NOMO-1 treated with DMSO at 0.1 percent for 48 hours (cell line): ENCODE measurements around the gene KCNJ18.
"Not testable (repeated sequence)": the region's sequence is repeated elsewhere in the genome, so short reads cannot be mapped to it uniquely, and the experiment has no call there.

Experiments used
- DNase-seq: peaks from one replicate; lab custom pipeline; 2025; ENCODE audit not compliant: unreplicated experiment; lab: John Stamatoyannopoulos, UW

KCNJ18 gene

DNA sequence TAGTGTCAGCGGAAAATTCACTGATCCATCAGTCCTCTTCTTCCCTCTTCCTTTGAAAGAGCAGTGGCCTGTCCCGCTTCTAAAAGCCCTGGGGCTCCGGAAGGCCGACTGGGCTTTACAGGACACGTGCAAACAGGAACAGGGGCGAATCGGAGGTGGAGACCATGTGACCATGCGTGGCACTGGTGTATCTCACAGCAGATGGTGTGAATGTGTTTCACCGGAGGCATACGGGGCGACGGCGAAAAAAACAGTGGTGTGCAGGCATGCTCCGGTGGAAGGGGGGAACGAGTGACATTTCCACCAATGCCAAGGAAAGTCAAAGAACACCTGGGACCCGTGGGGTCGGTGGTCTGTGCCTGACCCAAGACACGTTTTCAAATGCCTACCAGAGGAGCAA, 8.4 kb upstream of the KCNJ18 start:
- DNase-seq = not testable (repeated sequence)

DNA sequence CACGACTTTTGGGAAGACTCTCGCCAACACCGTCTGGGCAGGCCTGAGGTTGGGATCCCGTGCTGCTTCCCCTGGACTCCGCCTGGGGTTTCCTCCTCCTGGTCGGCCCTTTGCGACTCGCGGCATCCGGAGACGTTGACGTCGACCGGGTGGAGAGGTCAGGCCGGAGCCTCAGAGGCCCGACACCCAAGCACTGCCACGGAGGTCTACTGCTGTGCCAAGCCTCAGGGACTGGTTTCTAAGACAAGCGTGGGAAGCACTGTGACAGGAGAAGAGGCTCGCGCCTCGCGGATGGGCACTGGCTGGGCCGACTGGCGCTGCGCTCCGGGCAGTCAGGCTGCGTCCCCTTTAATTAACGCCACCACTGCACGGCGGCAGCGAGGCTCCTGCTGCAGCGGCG, 7.9 kb upstream of the KCNJ18 start:
- DNase-seq = not testable (repeated sequence)

- not testable (repeated sequence) for DNase-seq
Observed at GRCh38 chr17:21685061-21685795, 7.1 kb upstream of the KCNJ18 start.

- DNase-seq = no peak
Observed at GRCh38 chr17:21686165-21687015, 5.9 kb upstream of the KCNJ18 start.

DNA sequence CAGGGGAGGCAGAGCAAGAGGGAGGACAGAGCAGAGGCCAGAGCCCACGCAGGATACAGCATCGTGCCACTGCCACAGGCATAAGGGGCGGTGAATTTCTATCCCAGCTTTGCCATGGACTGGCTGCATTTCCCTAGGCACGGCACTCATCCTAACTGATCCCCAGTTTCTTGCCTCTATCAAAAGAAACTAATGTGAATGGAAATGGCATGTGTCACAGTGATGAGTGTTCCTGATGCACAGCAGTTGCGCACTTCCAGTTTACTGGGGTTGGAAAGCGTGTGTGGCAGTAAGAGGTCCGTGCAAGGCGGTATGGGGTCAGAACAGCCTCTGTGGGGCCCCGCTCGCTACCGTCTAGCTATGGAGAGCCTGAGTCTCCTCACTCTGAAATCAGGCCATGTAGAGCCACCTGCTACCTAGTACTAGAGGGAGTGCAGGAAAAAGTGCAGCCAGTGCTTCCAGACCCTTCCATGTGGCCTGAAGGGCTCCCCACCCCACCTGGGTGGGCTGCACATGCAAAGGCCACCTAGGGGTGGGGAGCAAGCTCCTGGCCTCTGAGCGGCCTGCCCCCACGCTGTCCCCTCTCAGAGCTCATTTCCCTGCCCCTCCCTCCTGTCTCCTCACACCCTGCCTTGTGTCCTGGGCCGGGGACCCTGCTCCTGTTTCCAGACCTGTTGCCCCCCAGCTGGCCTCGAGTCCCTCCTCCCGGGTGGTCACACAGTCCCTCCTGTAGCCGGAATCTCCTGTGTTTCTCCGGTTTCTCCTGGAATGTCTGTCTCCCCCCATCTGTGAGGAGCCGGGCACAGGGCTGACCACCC, 5.0 kb upstream of the KCNJ18 start:
- no peak for DNase-seq

DNA sequence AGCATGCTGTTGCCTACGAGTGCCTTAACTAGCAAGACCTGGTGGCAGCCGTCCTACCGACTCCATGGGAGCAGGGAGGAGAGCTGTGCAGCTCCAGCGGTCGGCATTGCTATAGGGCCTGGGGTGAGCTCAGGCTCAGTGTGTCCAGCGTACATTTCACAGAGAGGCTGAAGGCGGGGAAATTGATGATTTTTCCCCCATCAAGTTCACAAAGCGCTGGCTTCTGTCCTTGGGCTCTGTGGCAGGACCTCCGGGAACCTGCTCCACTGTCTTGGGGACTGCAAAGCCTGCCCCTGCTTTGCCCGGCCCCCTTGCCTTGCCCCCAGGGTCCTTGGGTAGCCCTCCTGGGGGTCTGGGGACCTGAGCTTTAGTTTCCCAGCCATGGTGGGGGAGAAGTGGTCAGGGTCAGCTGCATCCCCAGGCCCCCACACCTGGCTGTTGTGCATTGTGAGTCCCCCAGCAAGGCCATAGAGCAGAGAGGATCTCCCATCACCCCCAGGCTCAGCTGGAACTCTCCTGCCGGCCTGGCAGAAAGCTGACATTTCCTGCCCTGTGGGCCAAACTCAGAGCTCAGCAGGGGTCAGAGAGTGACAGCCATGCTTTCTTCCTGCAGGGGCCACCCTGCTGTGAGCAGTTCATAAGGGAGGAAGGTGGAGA, 3.9 kb upstream of the KCNJ18 start:
- no peak for DNase-seq

DNA sequence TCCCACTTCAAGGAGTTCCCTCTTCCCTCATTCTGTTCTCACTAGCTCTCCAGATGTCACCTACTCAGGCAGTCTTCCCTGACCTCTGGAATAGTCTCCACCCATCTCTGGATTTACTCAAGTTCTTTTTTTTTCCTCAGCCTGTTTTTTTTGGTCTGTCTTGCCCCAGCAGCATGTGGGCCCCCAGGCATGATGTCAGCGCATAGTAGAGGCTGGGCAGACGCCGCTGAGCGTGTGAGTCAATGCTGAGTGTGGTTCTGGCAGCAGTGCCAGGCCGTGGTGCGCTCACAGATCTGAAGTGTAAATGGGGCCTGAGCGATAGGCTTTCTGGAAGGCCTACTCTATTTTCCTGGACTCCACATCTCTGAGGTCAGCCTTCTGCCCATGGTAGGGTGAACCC, 2.7 kb upstream of the KCNJ18 start:
- DNase-seq = no peak

GRCh38 chr17:21690811-21691210, 1.5 kb upstream of the KCNJ18 start:
- DNase-seq = not testable (repeated sequence)

GRCh38 chr17:21691481-21691880, 842 bp upstream of the KCNJ18 start:
- not testable (repeated sequence) for DNase-seq

GRCh38 chr17:21692704-21693065, 362 bp downstream of the KCNJ18 start:
- DNase-seq = not testable (repeated sequence)

- DNase-seq = not testable (repeated sequence)
Observed at GRCh38 chr17:21693391-21693796, 1.1 kb downstream of the KCNJ18 start.

DNA sequence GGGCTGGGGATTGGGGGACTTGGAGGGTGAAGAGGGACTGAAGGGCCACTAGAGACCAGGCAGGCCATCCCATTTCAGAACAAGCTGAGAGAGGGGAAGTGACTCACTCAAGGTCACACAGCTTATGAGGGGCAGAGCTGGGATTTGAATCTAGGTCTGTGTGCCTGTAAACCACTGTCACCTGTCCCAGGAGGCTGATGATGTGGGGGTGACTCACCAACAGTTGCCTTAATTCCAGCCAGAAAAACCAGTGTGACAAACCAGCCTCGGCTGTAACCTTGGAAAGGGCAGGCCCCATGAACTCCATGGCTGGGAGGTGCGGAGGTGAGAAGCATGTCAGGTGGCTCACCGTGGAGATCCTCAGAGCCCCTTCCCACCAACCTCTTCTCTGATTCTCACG, 1.6 kb downstream of the KCNJ18 start:
- DNase-seq = not testable (repeated sequence)

DNA sequence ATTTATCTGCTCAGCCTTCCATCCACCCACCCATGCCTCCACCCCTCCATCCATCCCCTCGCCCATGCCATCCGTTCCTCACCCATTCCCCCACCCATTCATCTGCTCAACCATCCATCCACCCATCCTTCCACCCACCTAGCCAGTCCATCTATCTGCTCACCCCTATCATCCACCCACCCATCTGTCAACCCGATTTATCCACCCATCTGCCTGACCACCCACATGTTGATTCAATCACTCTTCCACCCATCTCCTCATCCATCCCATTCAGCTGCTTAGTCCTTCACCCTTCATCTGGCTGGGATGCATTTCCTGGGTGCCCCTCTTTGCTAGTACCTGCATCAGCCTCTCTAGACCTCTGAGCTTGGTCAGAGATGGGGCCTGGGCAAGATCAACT, 3.9 kb downstream of the KCNJ18 start:
- not testable (repeated sequence) for DNase-seq

- not testable (repeated sequence) for DNase-seq
Observed at GRCh38 chr17:21696842-21697507, 4.7 kb downstream of the KCNJ18 start.

DNA sequence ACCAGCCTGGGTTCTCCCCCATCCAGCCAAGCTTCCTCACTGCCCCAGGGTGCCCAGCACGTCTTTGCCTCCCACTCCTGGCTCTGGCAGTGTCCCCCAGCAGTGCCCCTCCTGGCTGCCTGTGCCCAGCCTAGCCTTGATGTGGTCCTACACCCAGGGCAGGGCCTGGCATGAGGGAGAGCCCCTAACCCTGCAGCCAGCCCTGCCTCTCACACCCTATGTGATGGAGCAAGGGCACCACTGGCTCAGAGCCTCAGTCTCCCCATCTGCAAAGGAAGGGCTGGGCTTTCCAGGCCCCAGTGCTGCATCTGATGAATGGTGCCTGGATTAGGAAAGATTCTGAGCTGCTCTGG, 5.2 kb downstream of the KCNJ18 start:
- DNase-seq = not testable (repeated sequence)

GRCh38 chr17:21698437-21699075, 6.2 kb downstream of the KCNJ18 start:
- not testable (repeated sequence) for DNase-seq

DNA sequence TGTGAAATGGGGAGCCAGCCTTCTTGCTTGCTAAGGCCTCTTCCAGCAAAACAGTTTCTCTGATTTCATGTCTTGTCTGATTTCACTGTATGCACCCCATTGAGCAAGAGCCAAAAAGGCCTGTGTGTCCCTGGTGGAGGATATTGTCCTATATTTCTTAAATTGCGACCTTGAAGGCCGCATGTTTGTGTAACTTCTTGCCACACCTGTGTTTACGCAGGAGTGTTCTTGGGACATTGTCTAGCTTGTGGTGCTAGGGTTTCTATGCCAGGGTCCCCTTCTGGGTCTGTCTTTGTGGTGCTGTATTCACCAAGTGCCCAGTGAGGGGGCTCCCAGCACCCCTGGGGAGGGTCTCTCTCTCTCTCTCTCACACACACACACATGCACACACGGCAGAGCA, 6.8 kb downstream of the KCNJ18 start:
- not testable (repeated sequence) for DNase-seq

GRCh38 chr17:21699573-21700236, 7.4 kb downstream of the KCNJ18 start:
- DNase-seq = not testable (repeated sequence)

DNA sequence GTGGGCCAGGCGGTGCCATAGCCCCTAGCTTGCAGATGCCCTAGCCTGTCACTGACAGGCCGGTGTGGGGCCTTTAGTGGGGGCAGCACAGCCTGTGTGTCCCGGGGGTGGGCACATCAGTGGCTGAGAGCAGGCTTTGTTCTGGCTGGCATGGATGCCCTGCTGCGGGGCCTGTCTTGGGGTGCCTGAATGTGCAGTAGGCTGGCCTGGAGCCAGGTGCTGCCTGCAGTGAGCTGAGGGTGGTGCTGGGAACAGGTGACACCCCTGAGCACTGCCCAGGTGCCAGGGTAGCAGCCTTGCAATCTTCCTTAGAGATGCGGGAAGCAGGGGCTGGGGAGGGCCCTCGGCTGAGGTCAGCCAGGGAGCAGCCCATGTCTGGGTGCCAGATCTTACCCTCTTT, 8.8 kb downstream of the KCNJ18 start:
- DNase-seq = not testable (repeated sequence)
